NCI-H524 (cell line): Measurements from ENCODE around the gene AATF.

ENCODE experiments used
- DNase-seq, 2 experiments: peaks; one replicate each; lab custom pipeline; 2025; lab: John Stamatoyannopoulos, UW

Gene AATF

DNA sequence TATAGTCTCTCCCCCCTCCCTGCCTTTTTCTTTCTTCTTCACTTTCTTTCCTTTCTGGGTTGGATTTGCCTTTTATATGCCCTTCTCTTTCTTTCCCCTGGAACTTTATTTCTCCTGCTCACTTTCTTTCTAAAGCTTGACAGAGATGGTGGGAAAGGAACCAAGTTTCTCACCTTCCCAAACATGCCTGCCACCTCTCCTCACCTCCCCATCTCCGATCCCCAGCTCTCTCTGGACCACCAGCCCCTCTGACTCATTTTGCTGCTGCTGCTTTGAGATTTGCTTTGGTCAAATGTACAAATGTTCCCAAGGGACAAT is 18.2 kb upstream of the AATF start:
- no peak for DNase-seq

DNA sequence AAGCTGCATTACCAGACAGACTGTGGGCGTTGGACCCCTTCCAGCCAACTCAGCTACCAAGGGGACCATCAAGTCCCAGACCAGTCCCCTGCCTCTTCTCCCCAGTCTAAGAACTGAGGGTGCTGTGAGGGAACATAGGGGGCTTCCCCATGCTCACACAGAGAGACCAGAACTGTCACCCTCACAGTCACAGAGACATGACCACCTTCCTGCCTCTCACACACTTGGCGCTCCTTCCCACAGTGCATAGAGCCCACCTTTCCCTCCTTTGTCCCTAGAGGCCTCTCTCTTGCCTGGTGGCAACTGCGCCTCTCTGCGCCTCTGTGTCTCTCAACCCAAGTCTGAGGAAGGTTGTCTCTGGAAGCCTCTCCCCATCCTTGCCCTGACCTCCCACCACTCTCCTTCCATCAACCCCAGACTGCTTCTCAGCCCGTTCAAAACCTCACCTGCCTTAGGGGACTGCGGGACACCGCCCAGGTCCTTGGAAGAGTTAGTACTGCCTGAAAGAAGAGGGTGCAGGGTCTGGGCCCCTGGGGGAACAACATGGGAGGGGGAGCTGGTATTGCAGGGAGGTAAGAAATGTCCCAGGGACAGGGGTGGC is 17.6 kb upstream of the AATF start:
- no peak for DNase-seq

DNA sequence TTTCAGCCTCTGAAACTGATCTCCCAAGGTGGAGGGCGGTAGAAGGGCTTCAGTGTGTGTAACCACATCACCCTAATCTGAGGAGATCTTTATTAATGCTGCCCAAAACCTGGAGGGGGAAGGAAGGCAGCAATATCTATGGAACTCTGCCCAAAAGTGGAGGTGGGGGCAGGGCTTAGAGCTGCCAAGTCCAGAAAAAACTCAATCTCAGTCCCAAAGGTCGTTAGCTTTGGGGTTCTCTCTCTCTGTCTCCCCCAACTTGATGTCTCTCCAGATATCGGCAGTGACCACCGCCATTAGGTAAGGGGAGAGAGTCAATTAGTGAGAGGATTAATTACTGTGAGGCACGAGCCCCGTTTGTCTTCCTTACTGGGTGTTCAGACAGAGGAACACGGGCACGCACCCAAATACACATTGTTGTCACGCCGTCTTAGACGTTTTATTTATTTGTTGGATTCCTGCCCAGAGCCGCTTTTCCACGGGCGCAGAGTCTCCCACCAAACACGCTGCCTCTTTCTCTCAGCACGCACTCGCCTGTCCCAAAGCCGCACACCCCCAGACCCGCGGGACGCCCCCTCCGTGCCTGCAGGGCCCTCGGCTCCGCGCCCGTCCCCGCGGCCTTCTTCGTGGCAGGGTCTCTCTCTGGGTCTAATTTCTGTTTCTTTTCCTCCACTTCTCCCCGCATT is 16.9 kb upstream of the AATF start:
- peak in 1 of 2 experiments; percentile 21 for DNase-seq

DNA sequence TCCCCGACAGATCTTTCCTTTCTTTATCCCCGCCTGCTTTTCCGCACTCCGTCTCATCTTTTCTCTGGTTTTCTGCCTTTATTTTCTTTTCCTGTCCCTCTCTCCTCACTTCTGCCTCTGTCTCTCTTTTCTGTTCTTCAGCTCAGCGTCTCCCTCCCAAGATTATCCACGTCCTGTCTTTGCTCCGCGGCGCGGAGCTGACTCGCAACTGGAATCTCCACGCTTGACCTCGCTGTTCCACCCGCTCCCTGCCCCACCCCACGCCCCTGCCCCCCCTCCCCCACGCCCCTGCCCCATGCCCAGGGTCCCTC is 16.4 kb upstream of the AATF start:
- no peak for DNase-seq

DNA sequence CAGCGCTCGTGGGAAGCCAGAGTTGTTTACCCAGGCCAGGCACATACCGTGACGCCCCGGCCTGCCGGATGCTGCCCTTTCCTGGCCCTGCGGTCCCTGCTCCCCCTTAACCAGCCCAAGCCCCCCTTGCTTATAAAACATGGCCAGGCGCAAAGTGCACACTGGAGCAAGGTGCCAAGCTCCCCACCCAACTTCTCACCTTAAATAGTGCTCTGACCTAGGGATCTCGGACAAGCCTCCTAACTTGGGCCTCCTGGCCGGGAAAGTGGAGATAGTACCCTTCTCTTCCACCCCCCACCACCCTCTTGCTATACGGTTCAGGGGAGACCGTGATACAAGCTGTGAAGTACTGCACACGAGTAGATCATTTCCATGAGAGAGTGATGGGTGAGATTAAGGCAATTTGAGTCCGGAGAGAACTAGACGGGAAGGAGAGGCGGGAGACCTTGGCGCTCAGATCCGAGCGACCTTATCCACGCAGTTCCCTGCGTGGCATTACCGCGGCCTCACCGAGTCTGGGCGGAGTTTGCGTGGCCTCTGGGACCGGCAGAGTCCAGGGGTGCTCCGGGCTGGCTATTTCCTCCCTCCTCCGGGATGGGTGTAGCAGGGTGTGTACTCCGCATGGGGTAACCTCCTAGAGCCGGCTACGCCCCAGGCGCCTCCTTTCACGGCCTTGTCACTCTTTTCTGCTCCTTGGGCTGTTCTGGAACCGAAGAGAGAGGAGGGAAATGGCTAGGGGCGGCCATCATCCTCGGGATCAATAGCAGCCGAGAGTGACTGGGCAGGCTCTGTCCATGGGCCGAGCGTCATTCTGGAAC is 15.9 kb upstream of the AATF start:
- peak in 1 of 2 experiments; percentile 25 for DNase-seq

GRCh38 chr17:36933512-36934143 is 15.1 kb upstream of the AATF start:
- DNase-seq: no peak

GRCh38 chr17:36934144-36934691 is 14.5 kb upstream of the AATF start:
- peak; percentile 32 to 76 for DNase-seq

GRCh38 chr17:36934692-36935630 is 13.8 kb upstream of the AATF start:
- DNase-seq: peak; percentile 54 to 63

GRCh38 chr17:36935671-36936454 is 12.9 kb upstream of the AATF start:
- peak; percentile 17 to 32 for DNase-seq

- peak in 1 of 2 experiments; percentile 48 for DNase-seq
Observed at GRCh38 chr17:36936455-36937000, 12.2 kb upstream of the AATF start.

DNA sequence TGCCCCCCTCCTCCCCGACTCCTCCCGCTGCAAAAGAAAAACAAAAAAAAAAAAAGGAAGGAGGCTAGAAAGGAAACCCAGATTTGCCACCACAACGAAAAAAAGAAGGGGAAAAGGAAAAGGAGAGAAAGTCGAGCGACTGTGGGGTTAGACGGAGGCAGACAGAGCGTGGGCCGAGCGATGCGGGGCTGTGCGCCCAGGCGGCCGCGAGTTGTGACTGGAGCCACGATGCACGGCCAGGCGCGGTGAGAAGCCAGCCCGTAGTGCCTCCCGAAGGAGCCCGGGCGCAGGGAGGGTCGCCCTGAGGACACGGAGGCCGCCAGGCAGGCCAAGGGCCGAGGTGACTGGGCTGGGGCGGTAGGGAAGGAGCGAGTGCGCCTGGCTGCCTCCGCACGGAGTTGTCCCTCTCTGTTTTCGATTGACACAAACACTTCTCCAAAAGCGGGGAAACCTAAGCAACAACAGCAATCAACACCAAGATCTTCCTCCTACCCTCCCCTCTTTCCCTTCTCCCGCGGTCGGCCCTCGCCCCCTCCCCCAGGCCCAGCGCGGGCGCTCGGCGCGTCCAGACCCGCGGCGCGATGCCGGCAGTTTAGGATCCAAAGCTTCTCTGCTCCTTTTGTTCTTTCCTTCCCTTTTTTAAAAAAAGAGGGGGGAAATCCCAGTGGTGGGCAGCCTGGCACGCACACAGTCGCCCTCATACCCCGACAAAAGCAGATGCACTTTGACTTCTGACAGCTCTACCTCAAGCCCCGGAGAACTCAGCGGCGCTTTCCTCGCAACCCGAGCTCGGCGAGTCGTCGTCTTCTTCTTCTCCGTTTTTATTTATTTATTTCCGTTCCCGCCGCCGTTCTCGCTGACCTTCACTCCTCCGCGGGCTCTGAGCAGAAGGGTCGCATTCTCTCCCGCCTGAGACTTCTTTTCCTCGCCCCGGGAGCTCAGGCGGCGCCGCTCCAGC is 11.5 kb upstream of the AATF start, which contains the start of gene LHX1:
Gene LHX1, plus strand, starts transcription at position 475 of the 958 bp plus-strand sequence. CDS start 723 bp downstream, outside the sequence.
- DNase-seq: peak in 1 of 2 experiments; percentile 28

DNA sequence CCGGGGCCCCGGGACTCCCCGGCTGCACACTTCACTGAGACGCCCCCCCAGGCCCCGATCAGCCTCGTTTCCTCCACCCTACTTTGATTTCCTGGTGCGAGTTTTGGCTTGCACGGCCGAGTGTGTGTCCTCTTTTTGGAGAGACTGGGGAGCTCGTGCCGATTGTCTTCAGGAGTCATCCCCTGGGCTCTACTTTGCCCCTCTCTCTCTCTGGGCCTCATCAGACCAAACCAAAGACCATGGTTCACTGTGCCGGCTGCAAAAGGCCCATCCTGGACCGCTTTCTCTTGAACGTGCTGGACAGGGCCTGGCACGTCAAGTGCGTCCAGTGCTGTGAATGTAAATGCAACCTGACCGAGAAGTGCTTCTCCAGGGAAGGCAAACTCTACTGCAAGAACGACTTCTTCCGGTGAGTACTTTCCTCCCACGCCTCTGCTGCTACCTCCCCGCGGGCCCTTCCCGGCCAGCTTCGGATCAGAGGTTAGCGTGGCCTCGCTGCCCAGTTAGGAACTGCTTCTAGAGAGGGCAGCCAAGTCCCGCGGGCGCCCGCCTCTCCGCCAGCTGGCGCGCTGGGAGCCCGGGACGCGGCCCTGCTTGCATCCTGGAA is 10.7 kb upstream of the AATF start:
- DNase-seq: no peak

DNA sequence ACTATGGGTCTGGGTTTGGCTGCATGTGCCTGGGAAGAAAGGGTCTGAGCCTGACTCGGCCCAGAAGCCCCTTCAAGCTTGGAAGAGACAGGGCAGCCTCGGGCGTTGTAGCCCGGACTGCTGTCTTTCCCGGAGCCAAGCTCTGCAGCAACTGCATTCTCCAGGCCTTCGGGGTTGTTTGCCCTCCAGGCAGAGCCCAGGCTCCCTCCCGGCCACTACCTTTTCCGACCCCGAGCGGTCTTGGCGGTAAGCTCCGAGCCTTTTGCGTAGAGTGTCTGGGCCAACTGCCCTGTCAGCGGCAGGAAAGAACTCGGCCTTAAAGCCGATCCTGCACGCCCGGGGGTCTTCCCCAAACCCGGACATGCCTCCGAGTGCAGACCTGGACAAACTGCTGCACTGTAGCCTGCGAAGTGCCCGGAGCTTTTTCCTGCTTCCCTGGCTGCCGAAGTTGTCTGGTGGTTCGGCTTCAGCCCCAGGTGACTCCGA is 10.1 kb upstream of the AATF start:
- DNase-seq: peak; percentile 46 to 54

- peak in 1 of 2 experiments; percentile 38 for DNase-seq
Observed at GRCh38 chr17:36939052-36939801, 9.5 kb upstream of the AATF start.

- peak in 1 of 2 experiments; percentile 9 for DNase-seq
Observed at GRCh38 chr17:36939802-36940312, 8.9 kb upstream of the AATF start.

GRCh38 chr17:36940313-36941264 is 8.2 kb upstream of the AATF start:
- peak in 1 of 2 experiments; percentile 56 for DNase-seq
